H9 (cell line): ENCODE data around the gene PI4K2A. TPM values are rescaled to one million over a fixed set of nuclear protein-coding genes. Genes with fewer than 3 reads are reported as not detected.

Source experiments
- DNase-seq: peaks from one replicate; pipeline ENCODE4 v3.0.0-alpha.2; 2017
- H2AFZ ChIP-seq: one replicate; pipeline ENCODE4 v1.6.1; 2013; ENCODE audit warnings: mild to moderate bottlenecking, low read length, control low read depth, moderate library complexity
- H2AK5ac ChIP-seq: 2 replicates; pipeline ENCODE4 v1.6.1; 2013; ENCODE audit warnings: low read length, control low read depth, mixed read lengths; ENCODE audit not compliant: insufficient read length
- H2BK120ac ChIP-seq: one replicate; pipeline ENCODE4 v1.6.1; 2013; ENCODE audit warnings: low read depth, mild to moderate bottlenecking, low read length, control low read depth, inconsistent platforms; ENCODE audit not compliant: poor library complexity, severe bottlenecking
- H2BK12ac ChIP-seq: 2 replicates; pipeline ENCODE4 v1.6.1; 2013; ENCODE audit warnings: low read length, control low read depth, mixed read lengths, low read depth; ENCODE audit not compliant: insufficient read length
- H2BK15ac ChIP-seq: 2 replicates; pipeline ENCODE4 v1.6.1; 2013; ENCODE audit warnings: low read depth, low read length, control low read depth
- H2BK20ac ChIP-seq: one replicate; pipeline ENCODE4 v1.6.1; 2013; ENCODE audit warnings: low read depth, mild to moderate bottlenecking, low read length, control low read depth, inconsistent platforms; ENCODE audit not compliant: poor library complexity, severe bottlenecking
- H2BK5ac ChIP-seq: 2 replicates; pipeline ENCODE4 v1.6.1; 2013; ENCODE audit warnings: low read length, control low read depth, mixed read lengths; ENCODE audit not compliant: insufficient read length
- H3K14ac ChIP-seq: 2 replicates; pipeline ENCODE4 v1.6.1; 2013; ENCODE audit warnings: low read length, control low read depth; ENCODE audit not compliant: insufficient read depth
- H3K18ac ChIP-seq: 2 replicates; pipeline ENCODE4 v1.6.1; 2013; ENCODE audit warnings: low read depth, mild to moderate bottlenecking, mixed read lengths, low read length, control low read depth; ENCODE audit not compliant: insufficient read length
- H3K23ac ChIP-seq: 2 replicates; pipeline ENCODE4 v1.6.1; 2013; ENCODE audit warnings: low read length, control low read depth, mixed read lengths, low read depth; ENCODE audit not compliant: insufficient read length
- H3K23me2 ChIP-seq: 2 replicates; pipeline ENCODE4 v1.6.1; 2013; ENCODE audit warnings: low read depth, mild to moderate bottlenecking, mixed read lengths, low read length, control low read depth; ENCODE audit not compliant: insufficient read length, poor library complexity, severe bottlenecking
- H3K27ac ChIP-seq: 2 replicates; pipeline ENCODE4 v1.5.1; 2013; ENCODE audit warnings: low read length, control low read depth, mixed read lengths, low read depth; ENCODE audit not compliant: insufficient read length
- H3K27me3 ChIP-seq: 2 replicates; pipeline ENCODE4 v1.6.1; 2013; ENCODE audit warnings: low read length, control low read depth, inconsistent platforms; ENCODE audit not compliant: insufficient read depth
- H3K4ac ChIP-seq: 2 replicates; pipeline ENCODE4 v1.6.1; 2013; ENCODE audit warnings: low read depth, mild to moderate bottlenecking, control low read depth, inconsistent platforms, low read length, moderate library complexity
- H3K4me1 ChIP-seq: 2 replicates; pipeline ENCODE4 v1.6.1; 2013; ENCODE audit warnings: low read length, control low read depth, inconsistent platforms; ENCODE audit not compliant: insufficient read depth
- H3K4me2 ChIP-seq: 2 replicates; pipeline ENCODE4 v1.6.1; 2013; ENCODE audit warnings: low read length, control low read depth, mixed read lengths; ENCODE audit not compliant: insufficient read length, insufficient read depth
- H3K56ac ChIP-seq: 2 replicates; pipeline ENCODE4 v1.6.1; 2013; ENCODE audit warnings: low read depth, mild to moderate bottlenecking, mixed read lengths, low read length, control low read depth; ENCODE audit not compliant: insufficient read length
- H3K79me1 ChIP-seq: 2 replicates; pipeline ENCODE4 v1.6.1; 2013; ENCODE audit warnings: low read depth, mild to moderate bottlenecking, moderate library complexity, low read length, control low read depth, inconsistent platforms; ENCODE audit not compliant: insufficient read depth, poor library complexity, severe bottlenecking
- H3K79me2 ChIP-seq: 2 replicates; pipeline ENCODE4 v1.6.1; 2013; ENCODE audit warnings: low read length, control low read depth, inconsistent platforms; ENCODE audit not compliant: insufficient read depth
- H3K9ac ChIP-seq: 2 replicates; pipeline ENCODE4 v1.6.1; 2013; ENCODE audit warnings: low read length, control low read depth, mixed read lengths; ENCODE audit not compliant: insufficient read length; ENCODE audit errors: extremely low read depth
- H3K9me3 ChIP-seq: one replicate; pipeline ENCODE4 v1.6.1; 2013; ENCODE audit warnings: low read depth, low read length, inconsistent platforms; ENCODE audit not compliant: control insufficient read depth
- H3T11ph ChIP-seq: one replicate; pipeline ENCODE4 v1.6.1; 2013; ENCODE audit warnings: mild to moderate bottlenecking, low read length, control low read depth, inconsistent platforms
- H4K20me1 ChIP-seq: one replicate; pipeline ENCODE4 v1.6.1; 2013; ENCODE audit not compliant: control insufficient read depth, insufficient read length, insufficient read depth
- H4K5ac ChIP-seq: 2 replicates; pipeline ENCODE4 v1.6.1; 2013; ENCODE audit warnings: low read depth, mild to moderate bottlenecking, mixed read lengths, low read length, control low read depth; ENCODE audit not compliant: insufficient read length
- H4K8ac ChIP-seq: replicated peaks from 2 replicates; pipeline ENCODE4 v1.6.1; 2013; ENCODE audit warnings: low read length, control low read depth, mixed read lengths, low read depth; ENCODE audit not compliant: insufficient read length
- H4K91ac ChIP-seq: 2 replicates; pipeline ENCODE4 v1.6.1; 2013; ENCODE audit warnings: low read depth, mild to moderate bottlenecking, moderate library complexity, mixed read lengths, low read length, control low read depth; ENCODE audit not compliant: insufficient read length
- H3K27ac Mint-ChIP-seq, 3 experiments: 2 replicates in 2 of 3; 3 replicates in 1 of 3; pipeline ENCODE4 v1.8.0; 2020 to 2021; ENCODE audit warnings: mixed read lengths in 3 of 3, mild to moderate bottlenecking in 1 of 3, moderate library complexity in 1 of 3
- H3K27me3 Mint-ChIP-seq: 2 replicates; pipeline ENCODE4 v1.8.0; 2021; ENCODE audit warnings: low read depth, mild to moderate bottlenecking, moderate library complexity, mixed read lengths
- H3K36me3 Mint-ChIP-seq, 3 experiments: 2 replicates in 2 of 3; 3 replicates in 1 of 3; pipeline ENCODE4 v1.8.0; 2020 to 2021; ENCODE audit warnings: low read depth in 3 of 3, mixed read lengths in 3 of 3; ENCODE audit not compliant: insufficient read depth in 1 of 3
- H3K4me1 Mint-ChIP-seq, 2 experiments: 2 replicates each; pipeline ENCODE4 v1.8.0; 2020; ENCODE audit warnings: mixed read lengths in 2 of 2
- H3K4me3 Mint-ChIP-seq, 2 experiments: 2 replicates in 1 of 2; 3 replicates in 1 of 2; pipeline ENCODE4 v1.8.0; 2020 to 2021; ENCODE audit warnings: mild to moderate bottlenecking in 2 of 2, mixed read lengths in 2 of 2, moderate library complexity in 1 of 2
- H3K9me3 Mint-ChIP-seq, 2 experiments: 2 replicates in 1 of 2; 3 replicates in 1 of 2; pipeline ENCODE4 v1.8.0; 2020; ENCODE audit warnings: mild to moderate bottlenecking in 2 of 2, mixed read lengths in 2 of 2, moderate library complexity in 1 of 2
- WGBS: extraction: QIAGEN DNeasy Blood & Tissue Kit; methylation state at CpG from one replicate; pipeline ENCODE4 v1.1.7; 2013; ENCODE audit warnings: missing lambda C conversion rate, low lambda C conversion rate, mixed read lengths; ENCODE audit not compliant: insufficient read length; ENCODE audit errors: extremely low coverage; 5-methylcytosine and 5-hydroxymethylcytosine counted together
- total RNA-seq: library from RNA; stranded (reverse); gene quantifications from 2 replicates; pipeline ENCODE4 v1.2.1, GENCODE V29; 2021
- TF ChIP-seq, protein P1 (sequence below): fragments of 200-600 bp; sonication (generic); conservative IDR thresholded peaks from 3 replicates; pipeline ENCODE4 v1.8.0; 2021; ENCODE audit warnings: antibody characterized with exemption, mild to moderate bottlenecking

The PI4K2A gene
- total RNA-seq, 1 experiment from 2014 or later = 30.9 TPM

DNA sequence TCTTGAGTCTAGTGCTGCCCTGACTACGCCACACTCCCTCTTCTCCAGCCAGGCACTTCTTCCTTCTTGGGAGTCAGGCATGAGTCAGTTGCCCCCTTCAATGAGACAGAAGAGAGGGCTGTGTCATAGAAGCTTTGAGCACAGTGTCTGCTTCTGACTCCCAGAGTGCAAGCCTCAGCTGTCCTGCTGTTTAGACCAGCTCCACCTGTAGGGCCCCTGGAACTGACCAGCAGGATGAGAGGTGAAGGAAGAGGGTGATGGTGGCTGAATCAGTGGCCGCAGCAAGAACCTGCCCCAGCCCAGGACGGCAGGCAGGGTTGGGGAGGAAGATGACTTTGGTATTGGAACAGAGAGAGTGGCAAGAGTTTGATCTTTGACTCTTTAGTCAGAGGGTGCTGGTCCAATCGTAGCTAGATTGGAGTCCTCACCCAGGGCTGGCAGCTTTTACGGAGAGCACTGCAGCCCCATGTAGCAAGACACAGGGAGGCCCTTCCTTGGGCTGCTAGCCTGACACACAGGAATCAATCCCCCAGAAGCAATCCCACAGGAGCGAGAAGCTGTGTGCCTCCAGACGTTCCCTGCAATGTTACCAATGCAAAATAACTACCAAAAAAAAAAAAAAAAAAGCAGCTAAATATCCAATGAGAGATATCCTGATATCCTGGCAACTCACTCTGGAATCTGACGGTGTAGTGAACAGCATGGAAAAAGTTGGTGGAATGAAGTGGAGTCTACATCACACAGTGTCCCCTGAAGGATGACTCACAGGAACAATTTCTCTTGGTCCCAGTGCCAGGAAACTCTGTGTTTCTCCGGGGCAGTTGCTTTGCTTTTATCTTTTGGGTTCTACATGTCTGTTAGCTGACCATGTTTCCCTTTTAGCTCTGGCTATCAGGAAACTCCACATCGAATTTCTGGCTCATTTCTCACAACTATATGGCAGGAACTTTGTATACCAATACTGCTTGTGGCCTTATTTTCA, 44.1 kb upstream of the PI4K2A start:
- no peak overlapping the region for H2AFZ ChIP-seq
- H3K27ac Mint-ChIP-seq = peak overlapping the region in 1 of 3 experiments; percentile 16; a peak in 1 of 7 replicates
- H4K5ac ChIP-seq = no peak overlapping the region
- no peak overlapping the region for H2BK120ac ChIP-seq
- no peak for DNase-seq
- no peak overlapping the region for H3K23ac ChIP-seq
- H3K27ac ChIP-seq = no peak overlapping the region
- no peak overlapping the region for H2BK12ac ChIP-seq
- no peak overlapping the region for H3K4me2 ChIP-seq
- no peak overlapping the region for H2BK20ac ChIP-seq
- H4K91ac ChIP-seq = no peak overlapping the region
- H3K9ac ChIP-seq = no peak overlapping the region
- no peak overlapping the region for H2BK15ac ChIP-seq
- no peak overlapping the region for H3K18ac ChIP-seq
- H3K9me3 ChIP-seq = no peaks in the 10 kb centered on the region
- H3K36me3 Mint-ChIP-seq = no peaks in the 10 kb centered on the region
- no peak overlapping the region for H3K14ac ChIP-seq
- peaks cover 3 to 6% of the 10 kb centered on the region in 2 experiments; a peak in 2 of 4 replicates for H3K4me1 Mint-ChIP-seq
- no peak overlapping the region for H3K4me3 Mint-ChIP-seq
- no peak overlapping the region for H2BK5ac ChIP-seq
- no peaks in the 10 kb centered on the region for H3K79me1 ChIP-seq
- no peaks in the 10 kb centered on the region for H3K9me3 Mint-ChIP-seq
- no peaks in the 10 kb centered on the region for H3K27me3 ChIP-seq
- H4K8ac ChIP-seq = no peak overlapping the region
- no peaks in the 10 kb centered on the region for H3K23me2 ChIP-seq
- no peaks in the 10 kb centered on the region for H3K79me2 ChIP-seq
- no CpG with 5 or more reads among the region's 10 CpGs for WGBS
- H3T11ph ChIP-seq = no peak overlapping the region
- no peak overlapping the region for H3K56ac ChIP-seq
- no peaks in the 10 kb centered on the region for H4K20me1 ChIP-seq
- TF ChIP-seq, protein P1, sequence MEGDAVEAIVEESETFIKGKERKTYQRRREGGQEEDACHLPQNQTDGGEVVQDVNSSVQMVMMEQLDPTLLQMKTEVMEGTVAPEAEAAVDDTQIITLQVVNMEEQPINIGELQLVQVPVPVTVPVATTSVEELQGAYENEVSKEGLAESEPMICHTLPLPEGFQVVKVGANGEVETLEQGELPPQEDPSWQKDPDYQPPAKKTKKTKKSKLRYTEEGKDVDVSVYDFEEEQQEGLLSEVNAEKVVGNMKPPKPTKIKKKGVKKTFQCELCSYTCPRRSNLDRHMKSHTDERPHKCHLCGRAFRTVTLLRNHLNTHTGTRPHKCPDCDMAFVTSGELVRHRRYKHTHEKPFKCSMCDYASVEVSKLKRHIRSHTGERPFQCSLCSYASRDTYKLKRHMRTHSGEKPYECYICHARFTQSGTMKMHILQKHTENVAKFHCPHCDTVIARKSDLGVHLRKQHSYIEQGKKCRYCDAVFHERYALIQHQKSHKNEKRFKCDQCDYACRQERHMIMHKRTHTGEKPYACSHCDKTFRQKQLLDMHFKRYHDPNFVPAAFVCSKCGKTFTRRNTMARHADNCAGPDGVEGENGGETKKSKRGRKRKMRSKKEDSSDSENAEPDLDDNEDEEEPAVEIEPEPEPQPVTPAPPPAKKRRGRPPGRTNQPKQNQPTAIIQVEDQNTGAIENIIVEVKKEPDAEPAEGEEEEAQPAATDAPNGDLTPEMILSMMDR = no peak
- H2AK5ac ChIP-seq = no peak overlapping the region
- no peaks in the 10 kb centered on the region for H3K4me1 ChIP-seq
- no peaks in the 10 kb centered on the region for H3K27me3 Mint-ChIP-seq
- H3K4ac ChIP-seq = no peak overlapping the region
